Mesenchymal stem cell (in vitro differentiated cells and primary cell): Measurements from ENCODE around the gene CEACAM20.

Source experiments
- DNase-seq: peaks from one replicate; pipeline ENCODE4 v3.0.0-alpha.2; 2013
- H2AFZ ChIP-seq: one replicate; pipeline ENCODE4 v1.6.1; 2013; ENCODE audit warnings: low read depth, mild to moderate bottlenecking, control low read depth, inconsistent platforms, low read length, moderate library complexity
- H2AK5ac ChIP-seq: 2 replicates; pipeline ENCODE4 v1.6.1; 2013; ENCODE audit warnings: low read length, moderate library complexity, mild to moderate bottlenecking, inconsistent platforms; ENCODE audit not compliant: severe bottlenecking
- H2BK120ac ChIP-seq: one replicate; pipeline ENCODE4 v1.6.1; 2013; ENCODE audit warnings: low read depth, mild to moderate bottlenecking, inconsistent platforms, low read length, moderate library complexity
- H2BK12ac ChIP-seq, 2 experiments: one replicate each; pipeline ENCODE4 v1.6.1; 2013; ENCODE audit warnings: inconsistent platforms in 2 of 2, low read length in 2 of 2, mild to moderate bottlenecking in 2 of 2, moderate library complexity in 2 of 2, control low read depth in 1 of 2
- H2BK15ac ChIP-seq: one replicate; pipeline ENCODE4 v1.6.1; 2013; ENCODE audit warnings: mild to moderate bottlenecking, low read depth, inconsistent platforms; ENCODE audit not compliant: poor library complexity, severe bottlenecking
- H2BK5ac ChIP-seq: 2 replicates; pipeline ENCODE4 v1.6.1; 2013; ENCODE audit warnings: low read depth, mild to moderate bottlenecking, low read length, control low read depth, inconsistent platforms; ENCODE audit not compliant: poor library complexity, severe bottlenecking
- H3K14ac ChIP-seq, 2 experiments: one replicate each; pipeline ENCODE4 v1.6.1; 2013; ENCODE audit warnings: inconsistent platforms in 2 of 2, low read length in 2 of 2, control low read depth in 1 of 2, mild to moderate bottlenecking in 1 of 2, moderate library complexity in 1 of 2
- H3K18ac ChIP-seq, 2 experiments: one replicate each; pipeline ENCODE4 v1.6.1; 2013; ENCODE audit warnings: inconsistent platforms in 2 of 2, low read length in 2 of 2, control low read depth in 1 of 2, low read depth in 1 of 2, mild to moderate bottlenecking in 1 of 2
- H3K23ac ChIP-seq, 2 experiments: one replicate each; pipeline ENCODE4 v1.6.1; 2013; ENCODE audit warnings: inconsistent platforms in 2 of 2, low read length in 2 of 2, mild to moderate bottlenecking in 2 of 2, moderate library complexity in 2 of 2, control low read depth in 1 of 2
- H3K27ac ChIP-seq: 2 replicates; pipeline ENCODE4 v1.5.1; 2013; ENCODE audit warnings: mild to moderate bottlenecking, moderate library complexity, low read length, control low read depth, inconsistent platforms; ENCODE audit not compliant: poor library complexity, severe bottlenecking
- H3K27me3 ChIP-seq, 2 experiments: 2 replicates each; pipeline versions ENCODE4 v1.6.1 to v1.7.0; 2013; ENCODE audit warnings: low read length in 2 of 2, mild to moderate bottlenecking in 2 of 2, moderate library complexity in 2 of 2, control low read depth in 1 of 2, inconsistent platforms in 1 of 2; ENCODE audit not compliant: control insufficient read depth in 1 of 2, insufficient read depth in 1 of 2
- H3K36me3 ChIP-seq, 2 experiments: 2 replicates each; pipeline versions ENCODE4 v1.6.1 to v1.7.0; 2013; ENCODE audit warnings: low read length in 2 of 2, control low read depth in 1 of 2, inconsistent platforms in 1 of 2, low read depth in 1 of 2, mild to moderate bottlenecking in 1 of 2; ENCODE audit not compliant: insufficient read depth in 2 of 2, control insufficient read depth in 1 of 2
- H3K4ac ChIP-seq, 2 experiments: one replicate each; pipeline ENCODE4 v1.6.1; 2013; ENCODE audit warnings: inconsistent platforms in 2 of 2, low read length in 2 of 2, mild to moderate bottlenecking in 2 of 2, moderate library complexity in 2 of 2, control low read depth in 1 of 2, low read depth in 1 of 2
- H3K4me1 ChIP-seq: 2 replicates; pipeline ENCODE4 v1.6.1; 2013; ENCODE audit warnings: low read depth, low read length, control low read depth; ENCODE audit not compliant: control insufficient read depth, insufficient read depth
- H3K4me2 ChIP-seq: 2 replicates; pipeline ENCODE4 v1.6.1; 2013; ENCODE audit warnings: low read length, mild to moderate bottlenecking, inconsistent platforms; ENCODE audit not compliant: poor library complexity, severe bottlenecking
- H3K4me3 ChIP-seq, 2 experiments: 2 replicates each; pipeline versions ENCODE4 v1.5.1 to v1.7.0; 2013; ENCODE audit warnings: low read length in 2 of 2, mild to moderate bottlenecking in 2 of 2, control low read depth in 1 of 2, low read depth in 1 of 2; ENCODE audit not compliant: insufficient read depth in 1 of 2
- H3K79me1 ChIP-seq: replicated peaks from 2 replicates; pipeline ENCODE4 v1.6.1; 2013; ENCODE audit warnings: mild to moderate bottlenecking, control low read depth, low read length, inconsistent platforms; ENCODE audit not compliant: poor library complexity, severe bottlenecking
- H3K9ac ChIP-seq: 2 replicates; pipeline ENCODE4 v1.7.0; 2013; ENCODE audit warnings: mild to moderate bottlenecking, low read length, moderate library complexity
- H3K9me3 ChIP-seq: 2 replicates; pipeline ENCODE4 v1.7.0; 2013; ENCODE audit warnings: mild to moderate bottlenecking, low read length; ENCODE audit not compliant: control insufficient read depth
- H4K8ac ChIP-seq: one replicate; pipeline ENCODE4 v1.6.1; 2013; ENCODE audit warnings: inconsistent platforms, mild to moderate bottlenecking, low read length, moderate library complexity
- H4K91ac ChIP-seq: one replicate; pipeline ENCODE4 v1.6.1; 2013; ENCODE audit warnings: mild to moderate bottlenecking, low read length, inconsistent platforms
- WGBS: methylation state at CpG from one replicate; pipeline ENCODE4 v1.1.7; 2013; ENCODE audit warnings: mixed read lengths; 5-methylcytosine and 5-hydroxymethylcytosine counted together

CEACAM20 gene

DNA sequence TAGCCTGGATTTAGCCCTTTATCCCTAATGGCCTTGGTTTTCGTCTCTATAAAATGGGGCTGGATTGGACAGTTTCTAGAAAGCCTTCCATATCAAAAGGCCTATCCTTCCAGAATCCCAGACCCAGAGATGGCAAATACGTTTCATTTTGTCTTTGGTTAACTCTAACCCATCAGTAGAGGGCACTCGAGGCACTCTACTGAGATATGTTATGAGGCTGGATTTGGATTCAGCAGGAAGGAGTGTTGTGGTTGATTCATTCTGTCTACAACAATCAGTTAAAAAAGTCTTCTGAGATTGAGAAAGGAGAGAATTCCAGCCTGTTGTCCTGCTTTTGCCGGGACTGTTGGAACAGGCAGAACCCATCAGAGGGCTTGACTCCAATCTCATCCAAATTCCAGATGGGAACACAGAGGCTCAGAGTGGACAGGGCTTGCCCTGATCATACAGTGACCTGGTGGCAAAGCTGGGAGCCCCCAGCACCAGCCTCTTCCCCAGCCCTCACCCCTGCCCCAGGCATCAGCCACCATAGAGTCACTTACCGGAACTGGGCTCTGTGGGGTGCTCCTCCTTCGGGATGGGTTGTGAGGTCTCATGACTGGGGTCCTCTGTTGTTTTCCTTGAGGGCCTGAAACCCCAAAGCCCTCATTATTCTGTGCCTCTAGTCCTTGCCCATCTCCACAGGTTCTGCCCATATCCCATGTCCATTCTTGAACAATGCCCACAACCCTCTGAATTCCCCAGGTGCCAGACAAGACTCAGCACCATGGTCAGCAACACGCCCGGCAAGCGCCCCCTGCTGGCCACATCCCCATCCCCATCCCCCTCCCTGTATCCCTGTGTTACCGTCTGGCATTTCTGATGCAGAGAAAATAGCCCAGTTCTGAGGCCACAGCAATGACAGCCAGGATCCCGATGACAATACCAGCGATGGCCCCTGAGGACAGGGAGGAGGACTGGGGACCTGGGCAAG, 16.9 kb downstream of the CEACAM20 start:
- no peak overlapping the region for H4K91ac ChIP-seq
- no peak overlapping the region for H3K4me3 ChIP-seq
- 42% methylated on average over 12 of the region's 12 CpGs for WGBS
- H3K27me3 ChIP-seq = peaks cover 0 to 4% of the 10 kb centered on the region in 2 experiments
- H2AFZ ChIP-seq = no peak overlapping the region
- peak; percentile 25 for DNase-seq
- no peak overlapping the region for H4K8ac ChIP-seq
- no peaks in the 10 kb centered on the region for H3K36me3 ChIP-seq
- no peak overlapping the region for H3K4ac ChIP-seq
- H2BK120ac ChIP-seq = no peak overlapping the region
- H3K27ac ChIP-seq = no peak overlapping the region
- no peak overlapping the region for H3K4me2 ChIP-seq
- no peak overlapping the region for H3K14ac ChIP-seq
- no peaks in the 10 kb centered on the region for H3K4me1 ChIP-seq
- H3K9ac ChIP-seq = no peak overlapping the region
- no peak overlapping the region for H2AK5ac ChIP-seq
- no peak overlapping the region for H2BK12ac ChIP-seq
- H2BK15ac ChIP-seq = no peak overlapping the region
- H3K23ac ChIP-seq = no peak overlapping the region
- no peaks in the 10 kb centered on the region for H3K79me1 ChIP-seq
- H2BK5ac ChIP-seq = no peak overlapping the region
- peaks cover 7% of the 10 kb centered on the region for H3K9me3 ChIP-seq
- H3K18ac ChIP-seq = no peak overlapping the region

- Histone ChIP-seq H3K79me1 (no peaks in the 10 kb centered on the region), H3K4me3 (no peak overlapping the region), H2BK12ac (no peak overlapping the region), H3K9ac (no peak overlapping the region), H4K8ac (no peak overlapping the region), H2AFZ (no peak overlapping the region), H3K36me3 (no peaks in the 10 kb centered on the region), H3K27me3 (peaks cover 3 to 19% of the 10 kb centered on the region in 2 experiments), H4K91ac (no peak overlapping the region), H3K27ac (no peak overlapping the region), H2BK15ac (no peak overlapping the region), H3K23ac (no peak overlapping the region), H2BK5ac (no peak overlapping the region), H3K4me1 (no peaks in the 10 kb centered on the region), H3K4ac (no peak overlapping the region), H3K4me2 (no peak overlapping the region), H2BK120ac (no peak overlapping the region), H2AK5ac (no peak overlapping the region), H3K18ac (no peak overlapping the region), H3K14ac (no peak overlapping the region), H3K9me3 (peaks cover 14% of the 10 kb centered on the region)
- DNase-seq = no peak
Measured at GRCh38 chr19:44509478-44509877, 20.0 kb downstream of the CEACAM20 start.

GRCh38 chr19:44499962-44500949, 29.2 kb downstream of the CEACAM20 start, which contains the start of gene ZNF180:
ZNF180 (minus strand) TSS chr19:44500522; CDS start chr19:44497334, 3,188 bp downstream.
- Histone ChIP-seq H2BK120ac (peak within 1 kb of the TSS; percentile 56), H2BK15ac (peak within 1 kb of the TSS; percentile 90), H2AK5ac (no peak within 1 kb of the TSS), H3K4me2 (peak within 1 kb of the TSS; percentile 62), H2AFZ (peak within 1 kb of the TSS; percentile 87), H2BK5ac (peak within 1 kb of the TSS; percentile 82), H3K27me3 (no peaks in the 10 kb centered on the region), H3K9ac (peak within 1 kb of the TSS; percentile 91), H3K14ac (peak within 1 kb of the TSS in 1 of 2 experiments; percentile 93), H3K27ac (peak within 1 kb of the TSS; percentile 82), H3K36me3 (peaks cover 25 to 33% of the 10 kb centered on the region in 2 experiments), H3K23ac (peak within 1 kb of the TSS in 1 of 2 experiments; percentile 85), H3K4me3 (peak within 1 kb of the TSS; percentile 80 to 95), H4K8ac (peak within 1 kb of the TSS; percentile 99), H3K18ac (peak within 1 kb of the TSS; percentile 95 to 96), H3K4ac (peak within 1 kb of the TSS; percentile 89 to 94), H3K4me1 (peaks cover 13% of the 10 kb centered on the region), H3K9me3 (peaks cover 29% of the 10 kb centered on the region), H2BK12ac (no peak within 1 kb of the TSS), H4K91ac (peak within 1 kb of the TSS; percentile 94), H3K79me1 (peaks cover 26% of the 10 kb centered on the region)
- peak; percentile 95 for DNase-seq
- WGBS = under 1% methylated on average over 70 of the region's 78 CpGs
